ENCODE measurements around the gene ASB13. TPM values are rescaled to one million over a fixed set of nuclear protein-coding genes. Genes with fewer than 3 reads are reported as not detected.

ASB13 gene
- total RNA-seq, 2 experiments from 2014 or later = 1.9 to 2.9 TPM

- Histone ChIP-seq H3K9me3 (ENCODE audit: control insufficient read depth in 1 of 2, insufficient read depth in 1 of 2, low read length in 2 of 2) (no peaks in the 10 kb centered on the region), H3K4me1 (ENCODE audit: insufficient read depth, low read length) (peaks cover 6% of the 10 kb centered on the region), H3K4me3 (ENCODE audit: low read length) (no peak overlapping the region), H3K27me3 (ENCODE audit: control insufficient read depth in 1 of 2, insufficient read depth in 2 of 2, low read length in 2 of 2) (no peaks in the 10 kb centered on the region), H3K36me3 (ENCODE audit: insufficient read depth, low read length) (no peaks in the 10 kb centered on the region), H3K27ac (ENCODE audit: low read depth in 1 of 2, low read length in 2 of 2) (no peak overlapping the region)
- H3K4me3 Mint-ChIP-seq = no peak overlapping the region
- DNase-seq (no peak), ATAC-seq (ENCODE audit: poor library complexity) (no peak)
- no peak for TF ChIP-seq CTCF (IDR thresholded peaks at IDR 0.05)
- POLR2A ChIA-PET = no interaction called here
- intact Hi-C loops (cut with DNase I, micrococcal nuclease) = no loop called here
- H3K9me3 Mint-ChIP-seq = no peaks in the 10 kb centered on the region
- CTCF ChIA-PET = no interaction called here
- H3K27me3 Mint-ChIP-seq = no peaks in the 10 kb centered on the region
- no peaks in the 10 kb centered on the region for H3K4me1 Mint-ChIP-seq (ENCODE audit: low read depth)
- no peaks in the 10 kb centered on the region for H3K36me3 Mint-ChIP-seq (ENCODE audit: low read depth)
- no peak overlapping the region for H3K27ac Mint-ChIP-seq
Observed at GRCh38 chr10:5618829-5619228, 47.6 kb downstream of the ASB13 start.

DNA sequence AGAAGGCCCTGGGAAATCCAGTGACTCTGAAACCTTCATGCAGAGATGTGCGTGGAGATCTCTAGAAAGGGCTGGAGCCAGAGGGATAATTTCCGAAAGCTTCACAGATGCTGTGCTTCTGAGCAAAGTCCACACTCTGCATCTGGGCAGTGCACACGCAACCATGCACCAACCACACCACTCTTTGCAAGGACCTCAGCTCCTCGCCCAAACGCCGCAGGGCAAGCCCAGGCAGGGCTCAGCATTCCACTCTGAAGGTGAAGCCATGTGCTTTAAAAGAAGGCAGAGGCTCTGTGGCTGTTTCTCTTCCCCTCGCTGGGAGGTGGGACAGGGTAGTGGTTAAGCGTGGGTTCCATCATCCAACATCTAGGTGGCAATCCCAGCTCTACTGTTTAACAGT is 48.4 kb downstream of the ASB13 start:
- Mint-ChIP-seq H3K4me3 (no peak overlapping the region), H3K36me3 (ENCODE audit: low read depth) (no peaks in the 10 kb centered on the region), H3K27me3 (no peaks in the 10 kb centered on the region), H3K9me3 (no peaks in the 10 kb centered on the region), H3K4me1 (ENCODE audit: low read depth) (no peaks in the 10 kb centered on the region), H3K27ac (no peak overlapping the region)
- TF ChIP-seq CTCF (IDR thresholded peaks at IDR 0.05) = no peak
- intact Hi-C loops (cut with DNase I, micrococcal nuclease) = no loop called here
- ATAC-seq (ENCODE audit: poor library complexity) (no peak), DNase-seq (no peak)
- H3K27ac ChIP-seq (ENCODE audit: low read depth in 1 of 2, low read length in 2 of 2) = no peak overlapping the region
- no peaks in the 10 kb centered on the region for H3K9me3 ChIP-seq (ENCODE audit: control insufficient read depth in 1 of 2, insufficient read depth in 1 of 2, low read length in 2 of 2)
- ChIA-PET POLR2A (no interaction called here), CTCF (no interaction called here)
- H3K36me3 ChIP-seq (ENCODE audit: insufficient read depth, low read length) = no peaks in the 10 kb centered on the region
- H3K4me3 ChIP-seq (ENCODE audit: low read length) = no peak overlapping the region
- H3K27me3 ChIP-seq (ENCODE audit: control insufficient read depth in 1 of 2, insufficient read depth in 2 of 2, low read length in 2 of 2) = no peaks in the 10 kb centered on the region
- peaks cover 3% of the 10 kb centered on the region for H3K4me1 ChIP-seq (ENCODE audit: insufficient read depth, low read length)

GRCh38 chr10:5617521-5617920 is 48.9 kb downstream of the ASB13 start:
- no peaks in the 10 kb centered on the region for H3K27me3 Mint-ChIP-seq
- no peaks in the 10 kb centered on the region for H3K9me3 Mint-ChIP-seq
- no peak overlapping the region for H3K27ac Mint-ChIP-seq
- intact Hi-C loops (cut with DNase I, micrococcal nuclease) = no loop called here
- no peak for TF ChIP-seq CTCF (IDR thresholded peaks at IDR 0.05)
- Histone ChIP-seq H3K27me3 (ENCODE audit: control insufficient read depth in 1 of 2, insufficient read depth in 2 of 2, low read length in 2 of 2) (no peaks in the 10 kb centered on the region), H3K9me3 (ENCODE audit: control insufficient read depth in 1 of 2, insufficient read depth in 1 of 2, low read length in 2 of 2) (no peaks in the 10 kb centered on the region), H3K4me3 (ENCODE audit: low read length) (no peak overlapping the region), H3K36me3 (ENCODE audit: insufficient read depth, low read length) (no peaks in the 10 kb centered on the region), H3K4me1 (ENCODE audit: insufficient read depth, low read length) (no peaks in the 10 kb centered on the region), H3K27ac (ENCODE audit: low read depth in 1 of 2, low read length in 2 of 2) (no peak overlapping the region)
- H3K36me3 Mint-ChIP-seq (ENCODE audit: low read depth) = no peaks in the 10 kb centered on the region
- DNase-seq (no peak), ATAC-seq (ENCODE audit: poor library complexity) (no peak)
- no peak overlapping the region for H3K4me3 Mint-ChIP-seq
- ChIA-PET POLR2A (no interaction called here), CTCF (no interaction called here)
- no peaks in the 10 kb centered on the region for H3K4me1 Mint-ChIP-seq (ENCODE audit: low read depth)
